M059J (cell line): ENCODE measurements around the gene KCNJ6. TPM values are rescaled to one million over a fixed set of nuclear protein-coding genes. Genes with fewer than 3 reads are reported as not detected.
"Not testable (repeated sequence)": the region's sequence is repeated elsewhere in the genome, so short reads cannot be mapped to it uniquely, and the experiment has no call there.

ENCODE experiments used
- DNase-seq: peaks from one replicate; pipeline ENCODE4 v3.0.0-alpha.2; 2012; ENCODE audit warnings: low read depth
- total RNA-seq: library from RNA; depleted of rRNA; stranded (reverse); fragments of >200 nt; shearing (Covaris generic); gene quantifications from 2 replicates; pipeline ENCODE4 v1.2.3, GENCODE V29; 2014

KCNJ6 gene
- total RNA-seq, 1 experiment from 2014 or later: 0.15 TPM

- no peak for DNase-seq
Measured at GRCh38 chr21:37607081-37607480, 309.2 kb downstream of the KCNJ6 start.

- DNase-seq: no peak
Measured at GRCh38 chr21:37606549-37606948, 309.7 kb downstream of the KCNJ6 start.

GRCh38 chr21:37605006-37605405 lies 311.3 kb downstream of the KCNJ6 start:
- no peak for DNase-seq

- no peak for DNase-seq
Measured at GRCh38 chr21:37603129-37603528, 313.1 kb downstream of the KCNJ6 start.

GRCh38 chr21:37601915-37602314 lies 314.3 kb downstream of the KCNJ6 start:
- DNase-seq: no peak

GRCh38 chr21:37601027-37601426 lies 315.2 kb downstream of the KCNJ6 start:
- no peak for DNase-seq

- DNase-seq: no peak
Measured at GRCh38 chr21:37595944-37596343, 320.3 kb downstream of the KCNJ6 start.

GRCh38 chr21:37594472-37594951 lies 321.7 kb downstream of the KCNJ6 start:
- DNase-seq: no peak

GRCh38 chr21:37593740-37594471 lies 322.4 kb downstream of the KCNJ6 start:
- no peak for DNase-seq

- no peak for DNase-seq
Measured at GRCh38 chr21:37593015-37593414, 323.2 kb downstream of the KCNJ6 start.

- DNase-seq: no peak
Measured at GRCh38 chr21:37592496-37592895, 323.8 kb downstream of the KCNJ6 start.

GRCh38 chr21:37591994-37592393 lies 324.3 kb downstream of the KCNJ6 start:
- DNase-seq: not testable (repeated sequence)

GRCh38 chr21:37590836-37591235 lies 325.4 kb downstream of the KCNJ6 start:
- not testable (repeated sequence) for DNase-seq

GRCh38 chr21:37588644-37589043 lies 327.6 kb downstream of the KCNJ6 start:
- DNase-seq: not testable (repeated sequence)

GRCh38 chr21:37587635-37588177 lies 328.6 kb downstream of the KCNJ6 start:
- DNase-seq: no peak

GRCh38 chr21:37587203-37587602 lies 329.1 kb downstream of the KCNJ6 start:
- DNase-seq: no peak

GRCh38 chr21:37582590-37582989 lies 333.7 kb downstream of the KCNJ6 start:
- DNase-seq: peak; percentile 71

GRCh38 chr21:37580666-37581065 lies 335.6 kb downstream of the KCNJ6 start:
- DNase-seq: no peak

- no peak for DNase-seq
Measured at GRCh38 chr21:37579356-37579755, 336.9 kb downstream of the KCNJ6 start.

- no peak for DNase-seq
Measured at GRCh38 chr21:37578471-37579126, 337.7 kb downstream of the KCNJ6 start.

- not testable (repeated sequence) for DNase-seq
Measured at GRCh38 chr21:37576929-37577328, 339.3 kb downstream of the KCNJ6 start.

GRCh38 chr21:37575580-37575979 lies 340.7 kb downstream of the KCNJ6 start:
- no peak for DNase-seq

GRCh38 chr21:37574751-37575150 lies 341.5 kb downstream of the KCNJ6 start:
- no peak for DNase-seq
